ENCODE data around the gene OLFM1.

Gene OLFM1

DNA sequence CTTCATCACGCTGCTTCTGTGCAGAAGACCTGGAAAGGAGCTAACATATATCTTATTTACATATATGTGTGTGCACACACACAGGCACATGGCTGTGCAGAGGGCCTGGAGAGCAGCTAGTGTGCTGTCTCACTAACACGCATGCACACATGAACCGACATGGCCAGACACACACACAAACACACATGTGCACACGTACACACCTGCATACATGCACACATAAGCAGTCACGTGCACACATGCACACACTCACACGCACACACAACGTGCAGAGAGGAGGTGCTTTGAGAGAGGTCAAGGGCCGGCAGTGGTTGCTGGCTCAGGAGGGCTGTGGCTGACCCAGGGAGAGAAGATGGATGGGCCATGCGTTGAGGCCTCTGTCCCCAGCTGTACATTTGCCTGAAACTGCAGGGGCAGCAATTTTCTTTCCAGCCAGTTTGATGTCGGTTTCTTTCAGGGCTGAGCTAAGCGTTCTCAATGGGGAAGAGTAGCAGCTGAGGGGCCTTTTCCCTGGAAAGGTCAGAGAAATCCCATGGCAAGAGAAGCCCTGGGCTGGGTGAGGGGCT, 66.7 kb downstream of the OLFM1 start:
- no peak overlapping the region for H3K4me3 ChIP-seq (ENCODE audit: low read depth, low read length)
- TF ChIP-seq, protein P1, sequence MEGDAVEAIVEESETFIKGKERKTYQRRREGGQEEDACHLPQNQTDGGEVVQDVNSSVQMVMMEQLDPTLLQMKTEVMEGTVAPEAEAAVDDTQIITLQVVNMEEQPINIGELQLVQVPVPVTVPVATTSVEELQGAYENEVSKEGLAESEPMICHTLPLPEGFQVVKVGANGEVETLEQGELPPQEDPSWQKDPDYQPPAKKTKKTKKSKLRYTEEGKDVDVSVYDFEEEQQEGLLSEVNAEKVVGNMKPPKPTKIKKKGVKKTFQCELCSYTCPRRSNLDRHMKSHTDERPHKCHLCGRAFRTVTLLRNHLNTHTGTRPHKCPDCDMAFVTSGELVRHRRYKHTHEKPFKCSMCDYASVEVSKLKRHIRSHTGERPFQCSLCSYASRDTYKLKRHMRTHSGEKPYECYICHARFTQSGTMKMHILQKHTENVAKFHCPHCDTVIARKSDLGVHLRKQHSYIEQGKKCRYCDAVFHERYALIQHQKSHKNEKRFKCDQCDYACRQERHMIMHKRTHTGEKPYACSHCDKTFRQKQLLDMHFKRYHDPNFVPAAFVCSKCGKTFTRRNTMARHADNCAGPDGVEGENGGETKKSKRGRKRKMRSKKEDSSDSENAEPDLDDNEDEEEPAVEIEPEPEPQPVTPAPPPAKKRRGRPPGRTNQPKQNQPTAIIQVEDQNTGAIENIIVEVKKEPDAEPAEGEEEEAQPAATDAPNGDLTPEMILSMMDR (conservative IDR thresholded peaks at IDR 0.05; ENCODE audit: low read depth, low read length) = no peak
- no peak for DNase-seq (ENCODE audit: low read depth)

DNA sequence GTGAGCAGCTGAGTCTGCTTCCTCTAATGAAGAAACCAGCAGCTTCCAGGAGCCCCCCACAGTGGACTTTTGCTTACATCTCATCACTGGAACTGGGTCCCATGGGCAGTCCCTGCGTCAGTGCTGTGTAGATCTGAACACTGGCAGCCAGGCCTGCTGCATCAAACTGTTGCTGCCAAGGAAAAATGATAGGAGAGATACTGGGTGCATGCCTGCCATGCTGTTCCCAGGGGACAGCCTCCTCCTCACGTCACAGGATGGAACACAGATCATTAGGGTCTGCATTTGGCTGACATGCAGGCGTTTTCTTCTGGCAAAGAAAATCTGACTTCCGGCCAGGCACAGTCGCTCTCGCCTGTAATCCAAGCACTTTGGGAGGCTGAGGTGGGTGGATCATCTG, 67.9 kb downstream of the OLFM1 start:
- H3K4me3 ChIP-seq (ENCODE audit: low read depth, low read length) = no peak overlapping the region
- no peak for DNase-seq (ENCODE audit: low read depth)
- TF ChIP-seq, protein P1 (conservative IDR thresholded peaks at IDR 0.05; ENCODE audit: low read depth, low read length) = no peak

DNA sequence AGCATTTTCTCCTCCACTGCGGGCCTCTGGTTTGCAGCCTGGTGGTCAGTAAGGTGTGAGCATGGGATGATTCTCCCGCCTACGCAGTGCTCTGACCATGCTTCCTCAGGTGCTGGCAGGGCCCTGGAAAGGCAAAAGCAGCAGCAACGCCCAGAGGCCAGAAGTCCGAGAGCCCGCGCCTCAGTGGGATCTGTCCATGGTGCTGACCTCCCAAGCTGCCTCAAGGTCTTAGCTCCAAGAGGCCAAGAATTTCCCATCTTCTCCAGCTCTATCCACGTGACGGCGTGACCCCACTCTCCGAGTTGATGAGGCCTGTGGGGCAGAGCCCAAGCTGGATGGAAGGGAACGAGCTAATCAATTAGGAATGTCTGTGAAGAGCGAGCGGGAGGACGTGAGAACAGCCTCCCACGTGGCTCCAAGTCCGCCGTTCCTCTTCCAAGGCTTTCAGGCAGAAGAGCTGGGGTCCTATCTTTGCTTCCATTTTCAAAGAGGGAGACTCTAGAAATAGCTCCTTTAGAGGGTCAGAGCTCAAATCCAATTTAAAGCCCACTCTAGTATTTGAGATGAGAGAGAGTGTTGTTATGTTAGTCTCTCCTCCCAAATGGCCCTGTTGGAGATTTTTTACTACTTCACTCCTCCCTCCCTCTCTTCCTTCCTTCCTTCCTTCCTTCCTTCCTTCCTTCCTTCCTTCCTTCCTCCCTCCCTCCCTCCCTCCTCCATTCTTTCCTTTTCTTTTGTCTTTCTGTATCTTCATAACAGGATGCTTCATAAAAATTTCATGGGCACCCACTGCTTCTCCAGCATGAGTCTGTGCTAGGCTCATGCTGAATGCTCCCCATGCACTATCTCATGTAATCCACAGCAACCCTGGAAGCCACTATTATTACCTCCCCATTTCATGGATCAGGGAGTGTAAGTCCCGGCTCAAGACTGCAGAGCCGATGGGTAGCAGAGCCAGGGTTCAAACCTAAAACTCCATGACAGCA, 69.3 kb downstream of the OLFM1 start:
- no peak overlapping the region for H3K4me3 ChIP-seq (ENCODE audit: low read depth, low read length)
- TF ChIP-seq, protein P1 (conservative IDR thresholded peaks at IDR 0.05; ENCODE audit: low read depth, low read length) = no peak
- DNase-seq (ENCODE audit: low read depth) = peak; percentile 34

DNA sequence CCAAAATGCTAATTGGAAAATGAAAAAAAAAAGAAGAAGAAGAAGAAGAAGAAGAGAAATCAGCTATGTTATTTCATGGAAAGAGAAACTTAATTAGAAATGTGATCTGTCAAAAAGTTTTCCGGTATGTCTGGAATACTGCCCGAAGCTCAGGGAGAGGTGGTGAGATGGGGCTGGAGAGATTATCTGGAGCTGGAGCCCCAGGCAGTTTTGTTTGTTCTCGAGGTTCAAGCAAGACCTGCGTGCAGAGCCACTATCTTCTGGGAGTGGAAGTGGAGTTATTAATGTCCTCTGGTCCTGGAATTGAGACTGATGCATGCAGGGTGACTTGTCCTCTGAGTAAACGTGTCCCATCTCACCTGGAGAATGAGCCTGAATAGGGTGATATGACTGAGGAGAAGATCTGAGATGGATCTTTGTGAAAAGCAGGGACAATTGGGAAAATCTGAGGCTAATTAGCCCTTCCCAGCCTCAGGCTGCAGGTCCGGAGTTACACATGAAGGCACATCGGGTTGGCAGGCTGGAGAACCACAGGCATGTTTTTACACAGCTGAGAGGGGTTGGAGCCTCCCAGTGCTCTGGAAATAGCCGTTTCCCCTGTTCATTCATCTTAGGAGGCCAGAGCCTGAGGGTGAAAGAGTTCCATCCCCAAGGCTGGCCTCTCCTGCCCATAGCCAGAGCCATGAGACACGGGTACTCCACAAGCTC, 70.5 kb downstream of the OLFM1 start:
- DNase-seq (ENCODE audit: low read depth) = no peak
- H3K4me3 ChIP-seq (ENCODE audit: low read depth, low read length) = no peak overlapping the region
- TF ChIP-seq, protein P1 (conservative IDR thresholded peaks at IDR 0.05; ENCODE audit: low read depth, low read length) = no peak

GRCh38 chr9:135158564-135158937, 71.1 kb downstream of the OLFM1 start:
- TF ChIP-seq, protein P1 (conservative IDR thresholded peaks at IDR 0.05; ENCODE audit: low read depth, low read length) = no peak
- no peak for DNase-seq (ENCODE audit: low read depth)
- H3K4me3 ChIP-seq (ENCODE audit: low read depth, low read length) = no peak overlapping the region

DNA sequence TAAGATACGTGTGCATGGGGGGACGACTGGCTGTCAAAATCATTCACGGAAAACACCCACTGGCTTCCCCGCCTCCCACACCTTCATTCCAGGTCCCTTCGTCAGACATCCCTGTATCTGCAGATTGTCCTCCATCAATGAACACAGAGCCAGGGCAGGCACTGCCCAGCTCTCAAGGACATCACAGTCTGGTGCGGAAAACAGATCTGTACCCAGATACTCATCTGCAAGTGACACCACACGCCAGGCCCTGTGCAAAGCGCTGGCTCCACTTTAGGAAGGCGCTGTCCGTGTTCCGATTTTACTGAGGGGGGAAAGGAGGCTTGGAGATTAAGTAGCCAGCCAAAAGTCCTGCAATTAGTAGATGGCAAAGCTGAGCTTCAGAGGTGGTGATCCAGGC, 72.3 kb downstream of the OLFM1 start:
- TF ChIP-seq, protein P1 (conservative IDR thresholded peaks at IDR 0.05; ENCODE audit: low read depth, low read length) = no peak
- DNase-seq (ENCODE audit: low read depth) = no peak
- no peak overlapping the region for H3K4me3 ChIP-seq (ENCODE audit: low read depth, low read length)
